H1 (cell line): ENCODE data around the gene CFAP92.

Experiments used
- BCL11A ChIP-seq, 2 experiments: IDR thresholded peaks; one replicate each; pipeline ENCODE4 v1.6.1; 2011; ENCODE audit warnings: low read depth in 2 of 2, low read length in 2 of 2, mild to moderate bottlenecking in 2 of 2
- CBX5 ChIP-seq: fragments of 300-800, 300-1000 bp; sonication (generic); IDR thresholded peaks from 2 replicates; pipeline ENCODE4 v1.7.1; 2016; ENCODE audit warnings: antibody characterized with exemption, low read length, low read depth
- CEBPB ChIP-seq: IDR thresholded peaks from 2 replicates; pipeline ENCODE4 v1.6.1; 2012; ENCODE audit warnings: low read depth, low read length
- CREB1 ChIP-seq: IDR thresholded peaks from 2 replicates; pipeline ENCODE4 v1.6.1; 2012; ENCODE audit warnings: inconsistent platforms
- EZH2 ChIP-seq: fragments of 200-600 bp; sonication (generic); IDR thresholded peaks from 2 replicates; pipeline ENCODE4 v1.7.1; 2012; ENCODE audit warnings: low read depth, mild to moderate bottlenecking, moderate library complexity, low read length, inconsistent platforms; ENCODE audit not compliant: severe bottlenecking
- POLR2A ChIP-seq, 2 experiments: IDR thresholded peaks; 1 replicate in 1 of 2; 2 replicates in 1 of 2; pipeline ENCODE4 v1.6.1; 2011; ENCODE audit warnings: low read depth in 2 of 2, low read length in 2 of 2, mild to moderate bottlenecking in 2 of 2; ENCODE audit errors: control extremely low read depth in 1 of 2
- POLR2AphosphoS5 ChIP-seq: IDR thresholded peaks from 2 replicates; pipeline ENCODE4 v1.6.1; 2011; ENCODE audit warnings: low read depth, low read length
- RFX5 ChIP-seq: IDR thresholded peaks from 2 replicates; pipeline ENCODE4 v1.6.1; 2011; ENCODE audit warnings: low read depth, low read length, improper control_type of control experiment, borderline replicate concordance
- SIN3A ChIP-seq, 2 experiments: IDR thresholded peaks in 1 of 2; conservative IDR thresholded peaks in 1 of 2; 2 replicates each; pipeline ENCODE4 v1.6.1; 2011 to 2012; ENCODE audit warnings: low read length in 2 of 2, improper control_type of control experiment in 1 of 2, low read depth in 1 of 2, mild to moderate bottlenecking in 1 of 2
- TAF1 ChIP-seq: IDR thresholded peaks from 2 replicates; pipeline ENCODE4 v1.6.1; 2011; ENCODE audit warnings: mild to moderate bottlenecking, low read depth, low read length
- TCF12 ChIP-seq: IDR thresholded peaks from 2 replicates; pipeline ENCODE4 v1.6.1; 2011; ENCODE audit warnings: low read depth, mild to moderate bottlenecking, low read length
- ZNF274 ChIP-seq: IDR thresholded peaks from 2 replicates; pipeline ENCODE4 v1.7.0; 2012; ENCODE audit warnings: low read length, borderline replicate concordance; ENCODE audit errors: extremely low read depth
- TF ChIP-seq, protein P1 (sequence below), 3 experiments: IDR thresholded peaks; 1 replicate in 2 of 3; 2 replicates in 1 of 3; pipeline versions ENCODE4 v1.5.1 to v1.6.1; 2011; ENCODE audit warnings: low read length in 3 of 3, mild to moderate bottlenecking in 3 of 3, inconsistent platforms in 2 of 3, low read depth in 1 of 3, moderate library complexity in 1 of 3; ENCODE audit not compliant: insufficient read depth in 1 of 3; ENCODE audit errors: control extremely low read depth in 1 of 3
- TF ChIP-seq, protein P2 (sequence below): IDR thresholded peaks from 2 replicates; pipeline ENCODE4 v1.6.1; 2011; ENCODE audit warnings: low read length, improper control_type of control experiment

DNA sequence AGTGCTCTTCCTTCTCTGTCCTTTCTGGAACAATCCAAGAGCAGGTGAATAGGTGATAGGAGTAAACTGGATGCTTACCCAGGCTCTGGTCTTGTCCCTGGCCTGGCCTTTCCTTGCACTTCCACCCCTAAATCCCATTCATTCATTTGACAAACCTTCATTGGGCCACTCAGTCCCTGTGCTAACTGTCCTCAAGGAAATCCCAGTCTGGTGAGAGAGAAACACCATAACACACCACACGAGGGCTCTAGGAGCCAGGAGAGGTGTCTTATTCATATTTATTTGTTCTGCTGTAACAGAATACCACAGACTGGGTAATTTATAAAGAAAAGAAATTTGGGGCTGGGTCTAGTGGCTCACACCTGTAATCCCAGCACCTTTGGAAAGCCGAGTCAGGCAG, 30.0 kb upstream of the CFAP92 start:
- TF ChIP-seq CEBPB (no peak), TCF12 (no peak), RFX5 (no peak), POLR2AphosphoS5 (no peak), BCL11A (IDR thresholded peaks at IDR 0.05; ENCODE audit: low read depth in 2 of 2, low read length in 2 of 2) (no peak), ZNF274 (no peak), CBX5 (no peak), CREB1 (no peak), EZH2 (no peak), POLR2A (IDR thresholded peaks at IDR 0.05; ENCODE audit: control extremely low read depth in 1 of 2, low read depth in 2 of 2, low read length in 2 of 2) (no peak), SIN3A (conservative IDR thresholded peaks at IDR 0.05 in 1 of 2, IDR thresholded peaks at IDR 0.05 in 1 of 2; ENCODE audit: low read depth in 1 of 2, low read length in 2 of 2) (no peak), TAF1 (no peak)
- TF ChIP-seq, protein P1, sequence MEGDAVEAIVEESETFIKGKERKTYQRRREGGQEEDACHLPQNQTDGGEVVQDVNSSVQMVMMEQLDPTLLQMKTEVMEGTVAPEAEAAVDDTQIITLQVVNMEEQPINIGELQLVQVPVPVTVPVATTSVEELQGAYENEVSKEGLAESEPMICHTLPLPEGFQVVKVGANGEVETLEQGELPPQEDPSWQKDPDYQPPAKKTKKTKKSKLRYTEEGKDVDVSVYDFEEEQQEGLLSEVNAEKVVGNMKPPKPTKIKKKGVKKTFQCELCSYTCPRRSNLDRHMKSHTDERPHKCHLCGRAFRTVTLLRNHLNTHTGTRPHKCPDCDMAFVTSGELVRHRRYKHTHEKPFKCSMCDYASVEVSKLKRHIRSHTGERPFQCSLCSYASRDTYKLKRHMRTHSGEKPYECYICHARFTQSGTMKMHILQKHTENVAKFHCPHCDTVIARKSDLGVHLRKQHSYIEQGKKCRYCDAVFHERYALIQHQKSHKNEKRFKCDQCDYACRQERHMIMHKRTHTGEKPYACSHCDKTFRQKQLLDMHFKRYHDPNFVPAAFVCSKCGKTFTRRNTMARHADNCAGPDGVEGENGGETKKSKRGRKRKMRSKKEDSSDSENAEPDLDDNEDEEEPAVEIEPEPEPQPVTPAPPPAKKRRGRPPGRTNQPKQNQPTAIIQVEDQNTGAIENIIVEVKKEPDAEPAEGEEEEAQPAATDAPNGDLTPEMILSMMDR (IDR thresholded peaks at IDR 0.05; ENCODE audit: control extremely low read depth in 1 of 3, insufficient read depth in 1 of 3, low read depth in 1 of 3, low read length in 3 of 3): no peak
- TF ChIP-seq, protein P2, sequence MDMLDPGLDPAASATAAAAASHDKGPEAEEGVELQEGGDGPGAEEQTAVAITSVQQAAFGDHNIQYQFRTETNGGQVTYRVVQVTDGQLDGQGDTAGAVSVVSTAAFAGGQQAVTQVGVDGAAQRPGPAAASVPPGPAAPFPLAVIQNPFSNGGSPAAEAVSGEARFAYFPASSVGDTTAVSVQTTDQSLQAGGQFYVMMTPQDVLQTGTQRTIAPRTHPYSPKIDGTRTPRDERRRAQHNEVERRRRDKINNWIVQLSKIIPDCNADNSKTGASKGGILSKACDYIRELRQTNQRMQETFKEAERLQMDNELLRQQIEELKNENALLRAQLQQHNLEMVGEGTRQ: no peak
